CD14-positive monocyte (primary cell): Measurements from ENCODE around the gene NRXN3. TPM values are rescaled to one million over a fixed set of nuclear protein-coding genes. Genes with fewer than 3 reads are reported as not detected.

ENCODE experiments used
- DNase-seq, 3 donors: peaks; one replicate each; pipeline ENCODE4 v3.0.0-alpha.2; 2011 to 2022
- H2AFZ ChIP-seq: 2 replicates; pipeline ENCODE4 v1.6.0; 2012; ENCODE audit warnings: mild to moderate bottlenecking, low read depth, low read length, inconsistent platforms; ENCODE audit not compliant: insufficient read depth, poor library complexity, severe bottlenecking
- H3K27ac ChIP-seq, 2 donors: 1 replicate in 1 of 2; 2 replicates in 1 of 2; pipeline ENCODE4 v1.5.1; 2012 to 2013; ENCODE audit warnings: low read length in 2 of 2, control low read depth in 1 of 2, inconsistent platforms in 1 of 2, low read depth in 1 of 2, mild to moderate bottlenecking in 1 of 2
- H3K27me3 ChIP-seq, 2 donors: one replicate each; pipeline versions ENCODE4 v1.6.0 to v1.6.1; 2011 to 2013; ENCODE audit warnings: low read length in 2 of 2; ENCODE audit not compliant: control insufficient read depth in 2 of 2, insufficient read depth in 2 of 2
- H3K36me3 ChIP-seq, 2 donors: replicated peaks in 1 of 2; 1 replicate in 1 of 2; 2 replicates in 1 of 2; pipeline versions ENCODE4 v1.5.1 to v1.6.1; 2012 to 2013; ENCODE audit warnings: low read length in 2 of 2, control low read depth in 1 of 2, inconsistent platforms in 1 of 2, mild to moderate bottlenecking in 1 of 2; ENCODE audit not compliant: insufficient read depth in 2 of 2, control insufficient read depth in 1 of 2
- H3K4me1 ChIP-seq, 2 donors: 1 replicate in 1 of 2; 2 replicates in 1 of 2; pipeline versions ENCODE4 v1.5.1 to v1.6.1; 2012 to 2013; ENCODE audit warnings: low read length in 2 of 2, control low read depth in 1 of 2, inconsistent platforms in 1 of 2, mild to moderate bottlenecking in 1 of 2, moderate library complexity in 1 of 2; ENCODE audit not compliant: insufficient read depth in 2 of 2, control insufficient read depth in 1 of 2
- H3K4me2 ChIP-seq: replicated peaks from 2 replicates; pipeline ENCODE3; 2012; ENCODE audit warnings: low read length, moderate library complexity, mild to moderate bottlenecking; ENCODE audit not compliant: poor library complexity, severe bottlenecking; ENCODE audit errors: extremely low read depth
- H3K4me3 ChIP-seq, 3 experiments: fragments of 200-600 bp in 1 of 3; sonication (generic) in 1 of 3; replicated peaks in 1 of 3; 1 replicate in 2 of 3; 2 replicates in 1 of 3; pipeline ENCODE4 v1.5.1; 2011 to 2013; ENCODE audit warnings: low read length in 3 of 3, mild to moderate bottlenecking in 3 of 3, control low read depth in 2 of 3, low read depth in 2 of 3, inconsistent platforms in 1 of 3, moderate library complexity in 1 of 3
- H3K79me2 ChIP-seq: 2 replicates; pipeline ENCODE4 v1.6.0; 2012; ENCODE audit warnings: mild to moderate bottlenecking, control low read depth, inconsistent platforms, low read length, moderate library complexity; ENCODE audit not compliant: insufficient read depth
- H3K9ac ChIP-seq: 2 replicates; pipeline ENCODE4 v1.6.0; 2017; ENCODE audit warnings: low read length, mild to moderate bottlenecking; ENCODE audit not compliant: insufficient read depth, poor library complexity, severe bottlenecking
- H3K9me3 ChIP-seq, 2 donors: replicated peaks in 1 of 2; 1 replicate in 1 of 2; 2 replicates in 1 of 2; pipeline versions ENCODE4 v1.5.1 to v1.6.1; 2012 to 2013; ENCODE audit warnings: low read length in 2 of 2, control low read depth in 1 of 2; ENCODE audit not compliant: control insufficient read depth in 1 of 2, insufficient read depth in 1 of 2
- H4K20me1 ChIP-seq: 2 replicates; pipeline ENCODE4 v1.6.0; 2012; ENCODE audit warnings: mild to moderate bottlenecking, low read length, control low read depth, moderate library complexity; ENCODE audit not compliant: insufficient read depth
- H3K27ac Mint-ChIP-seq, 7 donors: one replicate each; pipeline ENCODE4 v1.8.0; 2020; ENCODE audit warnings: mild to moderate bottlenecking in 7 of 7, mixed read lengths in 7 of 7, moderate library complexity in 6 of 7, inconsistent platforms in 2 of 7
- H3K27me3 Mint-ChIP-seq, 3 donors: one replicate each; pipeline ENCODE4 v1.8.0; 2021 to 2022; ENCODE audit warnings: low read depth in 3 of 3, mild to moderate bottlenecking in 3 of 3, mixed read lengths in 3 of 3, moderate library complexity in 3 of 3, inconsistent platforms in 1 of 3
- H3K36me3 Mint-ChIP-seq, 2 donors: one replicate each; pipeline ENCODE4 v1.8.0; 2020; ENCODE audit warnings: mixed read lengths in 2 of 2, inconsistent platforms in 1 of 2, mild to moderate bottlenecking in 1 of 2
- H3K4me1 Mint-ChIP-seq: one replicate; pipeline ENCODE4 v1.8.0; 2020; ENCODE audit warnings: mild to moderate bottlenecking, mixed read lengths
- H3K4me3 Mint-ChIP-seq, 2 donors: one replicate each; pipeline ENCODE4 v1.8.0; 2020; ENCODE audit warnings: mild to moderate bottlenecking in 2 of 2, mixed read lengths in 2 of 2, moderate library complexity in 1 of 2
- H3K9me3 Mint-ChIP-seq, 7 donors: one replicate each; pipeline ENCODE4 v1.8.0; 2020 to 2022; ENCODE audit warnings: mixed read lengths in 7 of 7, mild to moderate bottlenecking in 6 of 7, moderate library complexity in 6 of 7, inconsistent platforms in 2 of 7
- CTCF ChIP-seq: fragments of 200-600 bp; IDR thresholded peaks from one replicate; pipeline ENCODE4 v1.8.0; 2022; ENCODE audit warnings: antibody characterized with exemption, mild to moderate bottlenecking
- WGBS: methylation state at CpG from one replicate; pipeline ENCODE4 v1.1.5; 2013; ENCODE audit warnings: missing lambda C conversion rate; ENCODE audit not compliant: insufficient coverage; 5-methylcytosine and 5-hydroxymethylcytosine counted together
- intact Hi-C, 2 donors: fragments of 100-400 bp; cut with micrococcal nuclease; formaldehyde crosslinking; loops; one replicate each; pipeline versions ENCODE4 v1.15.0 to v1.15.1; 2023
- polyA plus RNA-seq, 3 donors: library from polyadenylated mRNA; depleted of rRNA in 1 of 3; unstranded in 2 of 3; stranded (reverse) in 1 of 3; fragments of 300-500 nt in 2 of 3; fragments of >200 nt in 1 of 3; fragmentation: Illumina TruSeq in 2 of 3; gene quantifications; 1 replicate in 2 of 3; 2 replicates in 1 of 3; pipeline ENCODE4 v1.2.3, GENCODE V29; 2012 to 2021

Gene NRXN3
- polyA plus RNA-seq, 3 donors: not detected

GRCh38 chr14:79204591-79204990, 1034.4 kb downstream of the NRXN3 start:
- intact Hi-C loops: no loop called here
- Histone ChIP-seq H3K27me3 (no peaks in the 10 kb centered on the region), H4K20me1 (no peaks in the 10 kb centered on the region), H2AFZ (no peak overlapping the region), H3K4me1 (no peaks in the 10 kb centered on the region), H3K9ac (no peak overlapping the region), H3K4me3 (no peak overlapping the region), H3K27ac (no peak overlapping the region), H3K36me3 (no peaks in the 10 kb centered on the region), H3K9me3 (no peaks in the 10 kb centered on the region), H3K79me2 (no peaks in the 10 kb centered on the region), H3K4me2 (no peak overlapping the region)
- H3K9me3 Mint-ChIP-seq: peaks cover 0 to 2% (median 0%) of the 10 kb centered on the region in 7 donors
- no peak overlapping the region for H3K27ac Mint-ChIP-seq
- no peak overlapping the region for H3K4me3 Mint-ChIP-seq
- no peak for TF ChIP-seq CTCF
- H3K36me3 Mint-ChIP-seq: no peaks in the 10 kb centered on the region
- peaks cover 0 to 4% (median 0%) of the 10 kb centered on the region in 3 donors for H3K27me3 Mint-ChIP-seq
- DNase-seq: no peak
- H3K4me1 Mint-ChIP-seq: no peaks in the 10 kb centered on the region

GRCh38 chr14:79209418-79209817, 1039.2 kb downstream of the NRXN3 start:
- Histone ChIP-seq H4K20me1 (no peaks in the 10 kb centered on the region), H3K9me3 (no peaks in the 10 kb centered on the region), H3K4me3 (no peak overlapping the region), H3K4me1 (no peaks in the 10 kb centered on the region), H3K27me3 (no peaks in the 10 kb centered on the region), H2AFZ (no peak overlapping the region), H3K4me2 (no peak overlapping the region), H3K27ac (no peak overlapping the region), H3K9ac (no peak overlapping the region), H3K79me2 (no peaks in the 10 kb centered on the region), H3K36me3 (no peaks in the 10 kb centered on the region)
- Mint-ChIP-seq H3K4me1 (no peaks in the 10 kb centered on the region), H3K27me3 (peaks cover 0 to 2% (median 2%) of the 10 kb centered on the region in 3 donors), H3K27ac (no peak overlapping the region), H3K36me3 (no peaks in the 10 kb centered on the region), H3K9me3 (peaks cover 0 to 2% (median 0%) of the 10 kb centered on the region in 7 donors), H3K4me3 (no peak overlapping the region)
- TF ChIP-seq CTCF: no peak
- whole genome bisulfite sequencing: no CpG with 5 or more reads among the region's 2 CpGs
- intact Hi-C loops: no loop called here
- DNase-seq: no peak
